ENCODE results near the gene GFRA1. TPM values are rescaled to one million over a fixed set of nuclear protein-coding genes. Genes with fewer than 3 reads are reported as not detected.

Gene GFRA1
- total and polyA plus RNA-seq, 2 donors (not counting 1 experiment from before 2014, with no cell fraction given), result 6.3 to 29.6 TPM

DNA sequence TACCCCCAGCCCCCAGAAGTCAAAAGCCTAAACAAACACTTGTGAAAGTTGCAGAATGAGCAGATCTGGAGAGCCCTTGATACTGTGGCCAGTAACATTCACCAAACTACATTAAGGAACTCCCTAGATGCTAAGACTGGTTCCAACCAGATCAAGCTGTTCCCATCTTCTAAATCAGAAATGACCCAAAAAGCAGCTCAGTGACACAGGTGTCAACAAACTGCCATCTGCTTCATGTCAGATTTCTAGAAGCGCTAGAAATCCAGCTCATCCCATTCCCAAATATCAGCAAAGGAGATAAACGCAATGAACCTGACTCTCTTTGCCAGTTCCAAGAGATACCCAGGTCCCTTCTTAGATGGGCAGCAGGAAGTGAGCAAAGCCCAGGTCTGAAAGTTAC lies 90.6 kb downstream of the GFRA1 start:
- no peak for DNase-seq (ENCODE audit: low read depth in 2 of 2)
- Histone ChIP-seq H2AFZ (ENCODE audit: low read length) (no peak overlapping the region), H3K36me3 (ENCODE audit: control insufficient read depth, insufficient read depth, low read length) (no peaks in the 10 kb centered on the region), H4K20me1 (ENCODE audit: control insufficient read depth, extremely low read depth, insufficient read depth, low read length) (no peaks in the 10 kb centered on the region), H3K9ac (ENCODE audit: insufficient read depth, low read length) (no peak overlapping the region), H3K4me2 (ENCODE audit: extremely low read depth, insufficient read depth, low read length) (no peak overlapping the region), H3K79me2 (ENCODE audit: control insufficient read depth, insufficient read depth, low read length) (no peaks in the 10 kb centered on the region), H3K27me3 (ENCODE audit: control insufficient read depth, insufficient read depth, low read length) (no peaks in the 10 kb centered on the region), H3K9me3 (ENCODE audit: control insufficient read depth, insufficient read depth, low read depth, low read length) (no peaks in the 10 kb centered on the region), H3K4me1 (ENCODE audit: control insufficient read depth, extremely low read depth, insufficient read depth, low read length) (no peaks in the 10 kb centered on the region), H3K4me3 (replicated peaks in 1 of 4; ENCODE audit: control extremely low read depth in 1 of 4, insufficient read depth in 1 of 4, low read depth in 3 of 4, low read length in 4 of 4) (no peak overlapping the region), H3K27ac (ENCODE audit: insufficient read depth, low read length) (no peak overlapping the region)
- TF ChIP-seq, protein P1, sequence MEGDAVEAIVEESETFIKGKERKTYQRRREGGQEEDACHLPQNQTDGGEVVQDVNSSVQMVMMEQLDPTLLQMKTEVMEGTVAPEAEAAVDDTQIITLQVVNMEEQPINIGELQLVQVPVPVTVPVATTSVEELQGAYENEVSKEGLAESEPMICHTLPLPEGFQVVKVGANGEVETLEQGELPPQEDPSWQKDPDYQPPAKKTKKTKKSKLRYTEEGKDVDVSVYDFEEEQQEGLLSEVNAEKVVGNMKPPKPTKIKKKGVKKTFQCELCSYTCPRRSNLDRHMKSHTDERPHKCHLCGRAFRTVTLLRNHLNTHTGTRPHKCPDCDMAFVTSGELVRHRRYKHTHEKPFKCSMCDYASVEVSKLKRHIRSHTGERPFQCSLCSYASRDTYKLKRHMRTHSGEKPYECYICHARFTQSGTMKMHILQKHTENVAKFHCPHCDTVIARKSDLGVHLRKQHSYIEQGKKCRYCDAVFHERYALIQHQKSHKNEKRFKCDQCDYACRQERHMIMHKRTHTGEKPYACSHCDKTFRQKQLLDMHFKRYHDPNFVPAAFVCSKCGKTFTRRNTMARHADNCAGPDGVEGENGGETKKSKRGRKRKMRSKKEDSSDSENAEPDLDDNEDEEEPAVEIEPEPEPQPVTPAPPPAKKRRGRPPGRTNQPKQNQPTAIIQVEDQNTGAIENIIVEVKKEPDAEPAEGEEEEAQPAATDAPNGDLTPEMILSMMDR (conservative IDR thresholded peaks at IDR 0.05 in 1 of 2, IDR thresholded peaks at IDR 0.05 in 1 of 2; ENCODE audit: low read depth in 1 of 2, low read length in 2 of 2), result no peak
- TF ChIP-seq EZH2 (IDR thresholded peaks at IDR 0.05; ENCODE audit: low read length, missing control alignments), result no peak

DNA sequence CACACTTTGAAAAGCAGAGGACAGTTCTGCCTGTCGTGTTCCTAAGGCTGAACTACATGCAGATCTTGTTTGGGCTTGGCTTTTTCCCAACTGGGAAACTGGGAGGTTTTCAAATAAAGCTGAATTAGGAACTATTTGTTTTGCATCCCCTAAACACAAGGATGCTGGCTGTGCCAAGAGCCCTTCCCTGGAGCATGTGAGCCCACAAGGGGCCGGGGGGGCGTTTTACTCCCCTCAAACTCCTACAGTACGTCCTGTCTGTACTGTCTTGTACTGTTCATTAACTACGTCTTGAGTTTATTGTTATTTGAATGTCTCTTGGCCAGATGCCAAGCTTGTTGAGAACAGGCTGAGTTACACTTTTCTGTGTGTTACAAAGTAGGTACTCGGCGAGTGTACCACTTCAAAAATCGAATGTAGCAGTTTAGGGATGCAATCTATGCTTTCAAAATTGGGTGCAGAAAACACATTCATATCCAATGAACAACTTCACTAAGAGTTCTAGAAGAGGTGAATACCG lies 94.9 kb downstream of the GFRA1 start:
- no peaks in the 10 kb centered on the region for H3K27me3 ChIP-seq (ENCODE audit: control insufficient read depth, insufficient read depth, low read length)
- no peak overlapping the region for H2AFZ ChIP-seq (ENCODE audit: low read length)
- TF ChIP-seq, protein P1 (conservative IDR thresholded peaks at IDR 0.05 in 1 of 2, IDR thresholded peaks at IDR 0.05 in 1 of 2; ENCODE audit: low read depth in 1 of 2, low read length in 2 of 2), result no peak
- no peak for TF ChIP-seq EZH2 (IDR thresholded peaks at IDR 0.05; ENCODE audit: low read length, missing control alignments)
- no peaks in the 10 kb centered on the region for H4K20me1 ChIP-seq (ENCODE audit: control insufficient read depth, extremely low read depth, insufficient read depth, low read length)
- H3K4me3 ChIP-seq (replicated peaks in 1 of 4; ENCODE audit: control extremely low read depth in 1 of 4, insufficient read depth in 1 of 4, low read depth in 3 of 4, low read length in 4 of 4), result no peak overlapping the region
- no peaks in the 10 kb centered on the region for H3K36me3 ChIP-seq (ENCODE audit: control insufficient read depth, insufficient read depth, low read length)
- H3K27ac ChIP-seq (ENCODE audit: insufficient read depth, low read length), result no peak overlapping the region
- no peaks in the 10 kb centered on the region for H3K9me3 ChIP-seq (ENCODE audit: control insufficient read depth, insufficient read depth, low read depth, low read length)
- DNase-seq (ENCODE audit: low read depth in 2 of 2), result no peak
- no peaks in the 10 kb centered on the region for H3K79me2 ChIP-seq (ENCODE audit: control insufficient read depth, insufficient read depth, low read length)
- no peak overlapping the region for H3K4me2 ChIP-seq (ENCODE audit: extremely low read depth, insufficient read depth, low read length)
- H3K9ac ChIP-seq (ENCODE audit: insufficient read depth, low read length), result no peak overlapping the region
- no peaks in the 10 kb centered on the region for H3K4me1 ChIP-seq (ENCODE audit: control insufficient read depth, extremely low read depth, insufficient read depth, low read length)

DNA sequence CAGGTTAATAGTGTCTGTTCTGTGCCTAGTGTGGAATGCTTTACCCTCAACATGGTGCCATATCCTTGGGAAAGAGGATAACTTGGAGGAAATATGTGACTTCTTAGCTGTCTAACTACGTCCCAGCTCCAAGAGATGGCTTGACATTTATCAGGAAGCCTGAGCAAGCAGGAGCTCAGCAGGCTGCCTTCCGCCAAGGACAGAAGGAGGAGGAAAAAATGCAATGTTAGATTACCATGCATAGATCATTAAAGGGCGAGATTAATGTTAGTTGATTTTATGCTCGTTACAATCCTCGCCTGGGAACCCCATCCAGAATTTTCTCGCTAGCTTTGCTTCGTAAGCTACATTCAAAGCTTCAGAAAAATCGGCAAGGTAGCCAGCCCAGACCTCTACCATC lies 97.8 kb downstream of the GFRA1 start:
- DNase-seq (ENCODE audit: low read depth in 2 of 2), result no peak
- H3K79me2 ChIP-seq (ENCODE audit: control insufficient read depth, insufficient read depth, low read length), result no peaks in the 10 kb centered on the region
- H3K9me3 ChIP-seq (ENCODE audit: control insufficient read depth, insufficient read depth, low read depth, low read length), result no peaks in the 10 kb centered on the region
- no peaks in the 10 kb centered on the region for H3K36me3 ChIP-seq (ENCODE audit: control insufficient read depth, insufficient read depth, low read length)
- no peaks in the 10 kb centered on the region for H3K4me1 ChIP-seq (ENCODE audit: control insufficient read depth, extremely low read depth, insufficient read depth, low read length)
- H3K27ac ChIP-seq (ENCODE audit: insufficient read depth, low read length), result no peak overlapping the region
- TF ChIP-seq EZH2 (IDR thresholded peaks at IDR 0.05; ENCODE audit: low read length, missing control alignments), result no peak
- TF ChIP-seq, protein P1 (conservative IDR thresholded peaks at IDR 0.05 in 1 of 2, IDR thresholded peaks at IDR 0.05 in 1 of 2; ENCODE audit: low read depth in 1 of 2, low read length in 2 of 2), result no peak
- H3K27me3 ChIP-seq (ENCODE audit: control insufficient read depth, insufficient read depth, low read length), result no peaks in the 10 kb centered on the region
- no peak overlapping the region for H3K4me3 ChIP-seq (replicated peaks in 1 of 4; ENCODE audit: control extremely low read depth in 1 of 4, insufficient read depth in 1 of 4, low read depth in 3 of 4, low read length in 4 of 4)
- no peak overlapping the region for H3K4me2 ChIP-seq (ENCODE audit: extremely low read depth, insufficient read depth, low read length)
- no peak overlapping the region for H3K9ac ChIP-seq (ENCODE audit: insufficient read depth, low read length)
- H2AFZ ChIP-seq (ENCODE audit: low read length), result no peak overlapping the region
- no peaks in the 10 kb centered on the region for H4K20me1 ChIP-seq (ENCODE audit: control insufficient read depth, extremely low read depth, insufficient read depth, low read length)
